ENCODE measurements around the gene CBFA2T3.
"Not testable (repeated sequence)": the region's sequence is repeated elsewhere in the genome, so short reads cannot be mapped to it uniquely, and the experiment has no call there.

CBFA2T3 gene

GRCh38 chr16:88909431-88910210 is 67.4 kb downstream of the CBFA2T3 start:
- no peak for DNase-seq (ENCODE audit: low read depth in 2 of 2)

- DNase-seq (ENCODE audit: low read depth in 2 of 2) = no peak
Observed at GRCh38 chr16:88908307-88908706, 68.7 kb downstream of the CBFA2T3 start.

GRCh38 chr16:88907768-88908167 is 69.2 kb downstream of the CBFA2T3 start:
- DNase-seq (ENCODE audit: low read depth in 2 of 2) = no peak

GRCh38 chr16:88906535-88907105 is 70.4 kb downstream of the CBFA2T3 start:
- no peak for DNase-seq (ENCODE audit: low read depth in 2 of 2)

GRCh38 chr16:88906020-88906419 is 71.0 kb downstream of the CBFA2T3 start:
- no peak for DNase-seq (ENCODE audit: low read depth in 2 of 2)

- no peak for DNase-seq (ENCODE audit: low read depth in 2 of 2)
Observed at GRCh38 chr16:88905563-88905962, 71.4 kb downstream of the CBFA2T3 start.

GRCh38 chr16:88904676-88905365 is 72.2 kb downstream of the CBFA2T3 start:
- DNase-seq (ENCODE audit: low read depth in 2 of 2) = no peak

GRCh38 chr16:88903267-88903666 is 73.7 kb downstream of the CBFA2T3 start:
- DNase-seq (ENCODE audit: low read depth in 2 of 2) = no peak

- no peak for DNase-seq (ENCODE audit: low read depth in 2 of 2)
Observed at GRCh38 chr16:88902744-88903143, 74.3 kb downstream of the CBFA2T3 start.

GRCh38 chr16:88901718-88902337 is 75.2 kb downstream of the CBFA2T3 start:
- no peak for DNase-seq (ENCODE audit: low read depth in 2 of 2)

- no peak for DNase-seq (ENCODE audit: low read depth in 2 of 2)
Observed at GRCh38 chr16:88900662-88901052, 76.3 kb downstream of the CBFA2T3 start.

- no peak for DNase-seq (ENCODE audit: low read depth in 2 of 2)
Observed at GRCh38 chr16:88899901-88900661, 76.9 kb downstream of the CBFA2T3 start.

- no peak for DNase-seq (ENCODE audit: low read depth in 2 of 2)
Observed at GRCh38 chr16:88897696-88898425, 79.1 kb downstream of the CBFA2T3 start.

- DNase-seq (ENCODE audit: low read depth in 2 of 2) = no peak
Observed at GRCh38 chr16:88896238-88897070, 80.6 kb downstream of the CBFA2T3 start.

- DNase-seq (ENCODE audit: low read depth in 2 of 2) = no peak
Observed at GRCh38 chr16:88895335-88895734, 81.7 kb downstream of the CBFA2T3 start.

GRCh38 chr16:88894681-88895300 is 82.2 kb downstream of the CBFA2T3 start:
- no peak for DNase-seq (ENCODE audit: low read depth in 2 of 2)

- not testable (repeated sequence) for DNase-seq (ENCODE audit: low read depth in 2 of 2)
Observed at GRCh38 chr16:88894266-88894665, 82.7 kb downstream of the CBFA2T3 start.

- no peak for DNase-seq (ENCODE audit: low read depth in 2 of 2)
Observed at GRCh38 chr16:88893127-88893968, 83.7 kb downstream of the CBFA2T3 start.

GRCh38 chr16:88892065-88892464 is 84.9 kb downstream of the CBFA2T3 start:
- no peak for DNase-seq (ENCODE audit: low read depth in 2 of 2)
